Endothelial cell of umbilical vein (primary cell): ENCODE measurements around the gene GALNT4. TPM values are rescaled to one million over a fixed set of nuclear protein-coding genes. Genes with fewer than 3 reads are reported as not detected.

Source experiments
- BruUV-seq: library from RNA; stranded (reverse); fragments of 400-500 nt; replicated peaks from 2 replicates; lab custom pipeline; 2021; lab: Mats Ljungman, UMichigan
- CTCF ChIA-PET: fragments of 300-600, 350-600 bp; sonication (Branson Sonifier 250); formaldehyde crosslinking; loops from one replicate; lab custom pipeline; 2021; ENCODE audit warnings: antibody characterized with exemption, inconsistent platforms; lab: Charles Lee
- POLR2A ChIA-PET: fragments of 300-600, 350-600 bp; sonication (Branson Sonifier 250); formaldehyde crosslinking; loops from one replicate; lab custom pipeline; 2021; ENCODE audit warnings: antibody characterized with exemption, inconsistent platforms; lab: Charles Lee
- DNase-seq: peaks from one replicate; pipeline ENCODE4 v3.0.0-alpha.2; 2011; ENCODE audit warnings: low read depth, low spot score
- FAIRE-seq: peaks from 2 replicates; lab custom pipeline; 2011; peaks lifted over from hg19 to GRCh38; lab: Jason Lieb, UNC
- H2AFZ ChIP-seq: 2 replicates; pipeline ENCODE4 v1.6.0; 2012; ENCODE audit warnings: low read depth, low read length, control low read depth, inconsistent platforms
- H3K27ac ChIP-seq: 2 replicates; pipeline ENCODE4 v1.5.1; 2011; ENCODE audit warnings: low read depth, mild to moderate bottlenecking, control low read depth, low read length, moderate library complexity; ENCODE audit not compliant: insufficient read depth
- H3K27me3 ChIP-seq, 2 experiments: 2 replicates each; pipeline versions ENCODE4 v1.6.0 to v1.6.1; 2011; ENCODE audit warnings: low read length in 2 of 2, mixed read lengths in 1 of 2; ENCODE audit not compliant: control insufficient read depth in 2 of 2, insufficient read depth in 2 of 2
- H3K36me3 ChIP-seq, 2 experiments: 2 replicates in 1 of 2; 3 replicates in 1 of 2; pipeline ENCODE4 v1.5.1; 2011; ENCODE audit warnings: low read length in 2 of 2, mild to moderate bottlenecking in 1 of 2, moderate library complexity in 1 of 2; ENCODE audit not compliant: control insufficient read depth in 2 of 2, insufficient read depth in 2 of 2; ENCODE audit errors: extremely low read depth in 1 of 2
- H3K4me1 ChIP-seq: 3 replicates; pipeline ENCODE4 v1.5.1; 2011; ENCODE audit warnings: mild to moderate bottlenecking, low read length; ENCODE audit not compliant: control insufficient read depth, insufficient read depth; ENCODE audit errors: extremely low read depth
- H3K4me2 ChIP-seq: 2 replicates; pipeline ENCODE4 v1.6.1; 2011; ENCODE audit warnings: low read length, control low read depth, mixed read lengths; ENCODE audit not compliant: insufficient read depth
- H3K4me3 ChIP-seq, 3 experiments: fragments of 200-600 bp in 1 of 3; sonication (generic), shearing (Covaris generic) in 1 of 3; replicated peaks in 1 of 3; 2 replicates each; pipeline ENCODE4 v1.5.1; 2011 to 2016; ENCODE audit warnings: control low read depth in 3 of 3, low read length in 3 of 3, mild to moderate bottlenecking in 2 of 3, inconsistent platforms in 1 of 3, low read depth in 1 of 3, moderate library complexity in 1 of 3; ENCODE audit not compliant: insufficient read depth in 1 of 3
- H3K79me2 ChIP-seq: 2 replicates; pipeline ENCODE4 v1.6.0; 2012; ENCODE audit warnings: low read length, inconsistent platforms; ENCODE audit not compliant: control insufficient read depth, insufficient read depth
- H3K9ac ChIP-seq: replicated peaks from 2 replicates; pipeline ENCODE3; 2011; ENCODE audit warnings: low read length, control low read depth; ENCODE audit not compliant: insufficient read depth; ENCODE audit errors: extremely low read depth
- H3K9me1 ChIP-seq: replicated peaks from 3 replicates; pipeline ENCODE4 v1.6.0; 2011; ENCODE audit warnings: mild to moderate bottlenecking, low read length; ENCODE audit not compliant: control insufficient read depth, insufficient read depth; ENCODE audit errors: extremely low read depth
- H3K9me3 ChIP-seq: replicated peaks from 2 replicates; pipeline ENCODE4 v1.5.1; 2012; ENCODE audit warnings: low read length, inconsistent platforms; ENCODE audit not compliant: control insufficient read depth, insufficient read depth
- H4K20me1 ChIP-seq: replicated peaks from 2 replicates; pipeline ENCODE3; 2011; ENCODE audit warnings: mild to moderate bottlenecking, low read length; ENCODE audit not compliant: control insufficient read depth, insufficient read depth; ENCODE audit errors: extremely low read depth
- EZH2 ChIP-seq: IDR thresholded peaks from 2 replicates; pipeline ENCODE4 v1.6.1; 2012; ENCODE audit warnings: borderline replicate concordance, low read depth, mild to moderate bottlenecking, moderate library complexity, low read length, inconsistent platforms; ENCODE audit not compliant: severe bottlenecking
- FOS ChIP-seq: IDR thresholded peaks from 2 replicates; pipeline ENCODE4 v1.6.1; 2011; ENCODE audit warnings: mild to moderate bottlenecking, low read length, moderate library complexity, borderline replicate concordance; ENCODE audit not compliant: insufficient read depth
- GATA2 ChIP-seq: IDR thresholded peaks from 2 replicates; pipeline ENCODE4 v1.7.0; 2011; ENCODE audit warnings: low read depth, mild to moderate bottlenecking, moderate library complexity, mixed read lengths, low read length; ENCODE audit not compliant: insufficient read length, insufficient read depth
- JUN ChIP-seq: IDR thresholded peaks from 2 replicates; pipeline ENCODE4 v1.6.1; 2011; ENCODE audit warnings: borderline replicate concordance, low read depth; ENCODE audit not compliant: insufficient read length, insufficient read depth
- MAX ChIP-seq: IDR thresholded peaks from 2 replicates; pipeline ENCODE4 v1.6.1; 2011; ENCODE audit not compliant: insufficient read depth, insufficient read length
- MYC ChIP-seq: IDR thresholded peaks from one replicate; pipeline ENCODE4 v1.6.1; 2011; ENCODE audit warnings: mild to moderate bottlenecking, low read depth, low read length
- POLR2A ChIP-seq: IDR thresholded peaks from 2 replicates; pipeline ENCODE4 v1.6.1; 2012; ENCODE audit warnings: low read depth, mild to moderate bottlenecking, control low read depth, low read length
- POLR2AphosphoS5 ChIP-seq: IDR thresholded peaks from 2 replicates; pipeline ENCODE4 v1.6.1; 2012; ENCODE audit warnings: low read depth, mild to moderate bottlenecking, control low read depth, low read length, moderate library complexity; ENCODE audit not compliant: insufficient read depth
- dilution Hi-C: fragments of 300-500 bp; cut with MboI; formaldehyde crosslinking; loops from one replicate; pipeline ENCODE4 v1.15.0; 2019; ENCODE audit warnings: low sequenced_read_pairs; ENCODE audit not compliant: extremely low pct_ligation_motif_present
- intact Hi-C: fragments of 100-400 bp; cut with micrococcal nuclease; formaldehyde crosslinking; loops from one replicate; pipeline ENCODE4 v1.10.0; 2022
- polyA plus RNA-seq, 4 experiments: library from polyadenylated mRNA; depleted of rRNA in 3 of 4; stranded (reverse) in 3 of 4; unstranded in 1 of 4; fragments of >200 nt; gene quantifications; 2 replicates each; pipeline versions ENCODE4 v1.2.1 to v1.2.3, GENCODE V29; 2011 to 2012; ENCODE audit warnings: missing spikeins in 1 of 4
- total RNA-seq: library from RNA; stranded (reverse); gene quantifications from 2 replicates; pipeline ENCODE4 v1.2.3, GENCODE V29; 2021
- TF ChIP-seq, protein P1 (sequence below), 2 donors: IDR thresholded peaks; 1 replicate in 1 of 2; 2 replicates in 1 of 2; pipeline ENCODE4 v1.5.1; 2011; ENCODE audit warnings: low read length in 2 of 2, mild to moderate bottlenecking in 2 of 2, moderate library complexity in 2 of 2, control low read depth in 1 of 2, inconsistent platforms in 1 of 2, low read depth in 1 of 2; ENCODE audit not compliant: insufficient read depth in 1 of 2; ENCODE audit errors: extremely low read depth in 1 of 2

GALNT4 gene
- total and polyA plus RNA-seq, 2 donors (not counting 3 experiments of a cell fraction or from before 2014, with no cell fraction given) = 2.0 to 9.8 TPM

DNA sequence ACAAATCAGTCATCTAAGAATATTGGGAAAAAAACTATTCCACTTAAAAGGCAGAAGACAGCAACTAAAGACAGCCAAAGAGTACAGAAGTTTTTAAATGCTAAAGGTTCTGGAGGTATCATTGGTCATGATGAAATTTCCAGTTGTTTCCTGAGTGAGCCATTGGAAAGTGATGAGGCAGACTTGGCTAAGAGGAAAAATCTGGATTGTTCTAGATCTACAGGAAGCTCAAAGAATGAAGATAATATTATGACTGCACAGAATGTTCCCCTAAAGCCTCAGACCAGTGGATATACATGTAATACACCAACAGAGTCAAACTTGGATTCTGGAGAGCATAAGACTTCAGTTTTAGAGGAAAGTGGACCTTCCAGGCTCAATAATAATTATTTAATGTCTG, 22.8 kb downstream of the GALNT4 start:
- dilution Hi-C loops = no loop called here
- Histone ChIP-seq H3K9ac (no peak overlapping the region), H3K4me3 (no peak overlapping the region), H3K9me3 (no peaks in the 10 kb centered on the region), H3K4me2 (no peak overlapping the region), H4K20me1 (no peaks in the 10 kb centered on the region), H3K4me1 (peaks cover 7% of the 10 kb centered on the region), H3K27me3 (no peaks in the 10 kb centered on the region), H3K79me2 (no peaks in the 10 kb centered on the region), H3K9me1 (no peaks in the 10 kb centered on the region), H3K36me3 (no peaks in the 10 kb centered on the region), H3K27ac (no peak overlapping the region), H2AFZ (no peak overlapping the region)
- TF ChIP-seq MAX (no peak), JUN (no peak), POLR2AphosphoS5 (no peak), MYC (no peak), EZH2 (no peak), FOS (no peak), GATA2 (no peak), POLR2A (no peak)
- TF ChIP-seq, protein P1, sequence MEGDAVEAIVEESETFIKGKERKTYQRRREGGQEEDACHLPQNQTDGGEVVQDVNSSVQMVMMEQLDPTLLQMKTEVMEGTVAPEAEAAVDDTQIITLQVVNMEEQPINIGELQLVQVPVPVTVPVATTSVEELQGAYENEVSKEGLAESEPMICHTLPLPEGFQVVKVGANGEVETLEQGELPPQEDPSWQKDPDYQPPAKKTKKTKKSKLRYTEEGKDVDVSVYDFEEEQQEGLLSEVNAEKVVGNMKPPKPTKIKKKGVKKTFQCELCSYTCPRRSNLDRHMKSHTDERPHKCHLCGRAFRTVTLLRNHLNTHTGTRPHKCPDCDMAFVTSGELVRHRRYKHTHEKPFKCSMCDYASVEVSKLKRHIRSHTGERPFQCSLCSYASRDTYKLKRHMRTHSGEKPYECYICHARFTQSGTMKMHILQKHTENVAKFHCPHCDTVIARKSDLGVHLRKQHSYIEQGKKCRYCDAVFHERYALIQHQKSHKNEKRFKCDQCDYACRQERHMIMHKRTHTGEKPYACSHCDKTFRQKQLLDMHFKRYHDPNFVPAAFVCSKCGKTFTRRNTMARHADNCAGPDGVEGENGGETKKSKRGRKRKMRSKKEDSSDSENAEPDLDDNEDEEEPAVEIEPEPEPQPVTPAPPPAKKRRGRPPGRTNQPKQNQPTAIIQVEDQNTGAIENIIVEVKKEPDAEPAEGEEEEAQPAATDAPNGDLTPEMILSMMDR (IDR thresholded peaks at IDR 0.05; ENCODE audit: extremely low read depth in 1 of 2, insufficient read depth in 1 of 2, low read depth in 1 of 2, low read length in 2 of 2) = no peak
- DNase-seq = no peak
- ChIA-PET CTCF (no interaction called here), POLR2A (no interaction called here)
- intact Hi-C loops = no loop called here
- no TSS peak for BruUV-seq
- FAIRE-seq = no peak
